Ureter (tissue), 1 donor: Measurements from ENCODE around the gene ERCC8. TPM values are rescaled to one million over a fixed set of nuclear protein-coding genes. Genes with fewer than 3 reads are reported as not detected.
"Not testable (repeated sequence)": the region's sequence is repeated elsewhere in the genome, so short reads cannot be mapped to it uniquely, and the experiment has no call there.

Experiments
- DNase-seq: peaks from one replicate; pipeline ENCODE4 v3.0.0-alpha.2; 2020; ENCODE audit warnings: low spot score
- total RNA-seq: library from RNA; stranded (reverse); gene quantifications from one replicate; pipeline ENCODE4 v1.2.4, GENCODE V29; 2023
- donor health status: DM: yes; HTN: yes; CAD: no.

Gene ERCC8
- total RNA-seq: 12.2 TPM

GRCh38 chr5:60944904-60945812 is at the start of gene ERCC8, which contains the start of gene NDUFAF2:
Gene ERCC8 (minus strand): TSS chr5:60945070. CDS start chr5:60945008, 62 bp downstream.
Gene NDUFAF2 (plus strand): TSS chr5:60945205. CDS start chr5:60945256, 51 bp downstream.
- peak; percentile 92 for DNase-seq

GRCh38 chr5:60993875-60994571 is 49.2 kb upstream of the ERCC8 start:
- no peak for DNase-seq

DNA sequence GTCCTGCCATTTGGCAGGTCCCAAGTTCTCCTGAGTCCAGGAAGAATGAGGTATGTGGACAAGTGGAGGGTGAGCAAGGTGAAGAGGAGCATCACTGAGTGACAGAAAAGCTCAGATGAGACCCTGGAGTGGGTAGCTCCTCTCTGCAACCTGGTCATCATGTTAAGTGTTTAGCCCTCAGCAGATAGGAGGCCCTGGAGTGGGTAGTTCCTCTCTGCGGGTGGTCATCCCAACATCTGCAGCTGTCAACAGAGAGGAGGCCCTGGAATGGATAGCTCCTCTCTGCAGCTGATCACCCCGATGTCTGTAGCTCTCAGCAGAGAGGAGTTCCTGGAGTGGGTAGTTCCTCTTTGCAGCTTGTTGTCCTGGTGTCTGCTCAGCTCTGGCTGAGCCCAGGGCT is 48.6 kb upstream of the ERCC8 start:
- DNase-seq: no peak

DNA sequence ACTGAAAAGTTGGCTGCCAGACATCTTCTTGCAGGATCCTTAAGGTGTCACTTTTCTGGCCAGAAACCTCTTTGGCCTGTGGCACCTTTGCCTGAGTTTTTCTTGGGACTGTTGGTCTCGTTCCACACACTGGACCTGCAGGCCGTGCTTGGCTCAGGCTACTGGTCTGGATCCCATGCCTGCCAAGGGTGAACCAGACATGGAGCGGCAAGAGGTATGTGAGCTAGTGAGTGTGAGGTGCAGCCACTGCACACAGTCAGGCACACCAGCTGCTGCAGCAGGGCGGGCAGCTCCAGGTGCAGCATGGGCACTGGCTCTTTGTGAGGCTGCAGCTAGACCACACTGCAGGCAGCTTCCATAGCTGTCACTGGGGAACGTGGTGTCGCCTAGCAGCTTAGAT is 48.0 kb upstream of the ERCC8 start:
- DNase-seq: no peak

DNA sequence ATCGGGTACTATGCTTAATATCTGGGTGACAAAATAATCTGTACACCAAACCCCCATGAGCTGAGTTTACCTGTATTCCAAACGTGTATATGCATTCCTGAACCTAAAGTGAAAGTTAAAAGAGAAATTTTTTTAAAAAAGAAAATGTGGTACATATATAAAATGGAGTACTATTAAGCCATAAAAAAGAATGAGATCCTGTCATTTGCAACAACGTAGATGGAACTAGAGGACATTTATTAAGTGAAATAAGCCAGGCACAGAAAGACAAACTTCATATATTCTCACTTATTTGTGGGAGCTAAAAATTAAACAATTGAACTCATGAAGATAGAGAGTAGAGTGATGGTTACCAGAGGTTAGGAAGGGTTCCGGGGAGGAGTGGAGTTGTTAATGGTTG is 44.9 kb upstream of the ERCC8 start:
- DNase-seq: no peak

DNA sequence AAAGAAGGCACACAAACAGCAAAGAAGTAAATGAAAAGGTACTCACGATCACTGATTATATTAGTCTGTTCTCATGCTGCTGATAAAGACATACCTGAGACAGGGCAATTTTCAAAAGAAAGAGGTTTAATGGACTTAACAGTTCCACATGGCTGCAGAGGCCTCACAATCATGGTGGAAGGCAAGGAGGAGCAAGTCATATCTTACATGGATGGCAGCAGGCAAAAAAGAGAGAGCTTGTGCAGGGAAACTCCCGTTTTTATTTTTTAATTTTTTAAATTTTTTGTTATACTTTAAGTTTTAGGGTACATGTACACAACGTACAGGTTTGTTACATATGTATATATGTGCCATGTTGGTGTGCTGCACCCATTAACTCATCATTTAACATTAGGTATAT is 37.3 kb upstream of the ERCC8 start:
- not testable (repeated sequence) for DNase-seq

DNA sequence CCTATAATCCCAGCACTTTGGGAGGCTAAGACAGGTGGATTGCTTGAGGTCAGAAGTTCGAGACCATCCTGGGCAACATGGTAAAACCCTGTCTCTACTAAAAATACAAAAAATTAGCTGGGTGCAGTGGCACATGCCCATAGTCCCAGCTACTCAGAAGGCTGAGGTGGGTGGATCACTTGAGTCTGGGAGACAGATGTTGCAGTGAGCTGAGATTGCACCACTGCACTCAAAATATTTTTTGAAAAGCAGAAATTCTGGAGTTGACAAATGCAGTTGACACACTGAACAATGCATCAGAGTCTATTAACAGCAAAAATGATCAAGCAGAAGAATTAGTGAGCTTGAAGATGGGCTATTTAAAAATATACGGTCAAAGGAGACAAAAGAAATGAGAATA is 35.6 kb upstream of the ERCC8 start:
- no peak for DNase-seq

DNA sequence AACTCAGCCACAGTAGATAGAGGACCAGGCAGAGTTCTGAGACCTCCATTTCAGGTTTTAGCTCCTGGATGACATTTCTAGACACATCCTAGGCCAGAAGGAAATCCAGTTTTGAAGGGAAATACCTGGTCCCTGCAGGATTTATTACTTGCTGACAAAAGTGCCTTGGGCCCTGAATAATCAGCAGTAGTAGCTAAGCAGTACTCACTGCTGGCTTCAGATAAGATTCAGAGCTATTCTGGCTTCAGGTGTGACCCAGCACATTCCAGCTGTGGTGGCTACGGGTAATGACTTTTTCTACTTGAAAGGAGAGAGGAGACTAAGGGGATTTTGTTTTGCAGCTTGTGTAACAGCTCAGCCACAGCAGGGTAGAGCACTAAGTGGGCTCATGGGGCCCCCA is 34.1 kb upstream of the ERCC8 start:
- DNase-seq: no peak

- DNase-seq: no peak
Observed at GRCh38 chr5:60977956-60978737, 33.3 kb upstream of the ERCC8 start.

DNA sequence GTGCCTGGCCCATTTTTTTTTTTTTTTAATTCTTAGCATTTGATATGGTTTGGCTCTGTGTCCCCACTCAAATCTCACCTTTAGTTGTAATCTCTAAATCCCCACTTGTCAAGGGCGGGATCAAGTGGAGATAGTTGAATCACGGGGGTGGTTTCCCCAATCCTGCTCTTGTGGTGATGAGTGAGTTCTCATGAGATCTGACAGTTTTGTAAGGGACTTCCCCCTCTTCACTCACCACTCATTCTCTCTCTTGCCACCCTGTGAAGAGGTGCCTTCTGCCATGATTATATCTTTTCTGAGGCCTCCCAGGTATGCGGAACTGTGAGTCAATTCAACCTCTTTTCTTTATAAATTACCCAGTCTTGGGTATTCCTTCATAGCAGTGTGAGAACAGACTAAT is 27.4 kb upstream of the ERCC8 start:
- DNase-seq: no peak

DNA sequence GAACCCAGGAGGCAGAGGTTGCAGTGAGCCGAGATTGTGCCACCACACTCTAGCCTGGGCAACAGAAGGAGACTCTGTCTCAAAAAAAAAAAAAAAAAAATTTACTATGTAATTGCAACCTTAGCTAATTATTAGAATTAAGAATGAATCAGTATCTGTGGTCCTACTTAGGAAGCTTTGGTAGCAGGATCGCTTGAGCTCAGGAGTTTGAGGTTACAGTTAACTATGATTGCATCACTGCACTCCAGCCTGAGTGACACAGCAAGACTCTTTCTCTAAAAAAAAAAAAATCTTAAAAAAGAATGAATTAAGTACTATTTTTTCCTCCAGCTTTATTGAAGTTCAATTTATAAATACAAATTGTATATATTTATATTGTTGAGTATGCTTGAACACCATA is 16.8 kb upstream of the ERCC8 start:
- no peak for DNase-seq

- DNase-seq: no peak
Observed at GRCh38 chr5:60960591-60960990, 15.7 kb upstream of the ERCC8 start.

DNA sequence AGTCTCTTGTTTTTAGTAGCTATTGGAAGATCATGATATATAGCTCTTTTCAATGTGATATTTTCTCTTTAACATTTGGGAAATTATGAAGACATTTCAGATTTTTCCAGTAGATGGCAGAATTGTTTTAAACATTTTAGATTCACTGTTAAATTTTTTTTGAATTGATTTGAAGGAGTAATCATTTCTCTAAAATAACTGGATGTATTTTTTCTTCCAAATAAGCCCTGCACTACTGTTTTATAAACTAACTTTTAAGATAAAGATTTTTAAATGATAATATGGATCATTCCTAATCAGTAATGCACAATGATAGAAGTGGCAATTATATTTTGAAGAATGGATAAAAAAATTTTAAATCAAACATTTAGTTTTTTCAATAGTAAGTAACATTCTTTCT is 14.3 kb upstream of the ERCC8 start:
- DNase-seq: no peak

- DNase-seq: no peak
Observed at GRCh38 chr5:60958712-60959111, 13.8 kb upstream of the ERCC8 start.

DNA sequence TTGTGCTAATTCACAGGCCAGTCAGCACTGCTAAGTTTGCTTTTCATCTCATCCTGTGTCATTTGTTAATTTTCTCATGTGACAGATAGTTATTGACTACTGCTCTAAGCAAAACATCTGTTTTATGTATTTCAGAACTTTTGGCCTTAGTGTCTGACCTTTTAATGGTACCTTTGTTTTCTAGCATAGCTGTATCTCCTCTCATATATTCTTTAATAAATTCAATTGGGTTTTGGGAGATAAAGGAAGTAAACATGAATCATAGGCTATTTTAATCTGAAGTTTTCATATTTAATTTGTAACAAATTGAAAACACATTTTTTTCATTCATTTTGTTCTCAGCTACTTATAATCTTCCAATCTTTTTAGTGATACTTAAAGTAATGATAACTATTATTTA is 13.2 kb upstream of the ERCC8 start:
- no peak for DNase-seq

GRCh38 chr5:60955239-60955638 is 10.4 kb upstream of the ERCC8 start:
- no peak for DNase-seq

GRCh38 chr5:60948738-60949137 is 3.9 kb upstream of the ERCC8 start:
- DNase-seq: no peak

GRCh38 chr5:60945813-60946187 is 930 bp upstream of the ERCC8 start:
- peak; percentile 47 for DNase-seq

- no peak for DNase-seq
Observed at GRCh38 chr5:60943624-60944023, 1.2 kb downstream of the ERCC8 start.

GRCh38 chr5:60929024-60929423 is 15.8 kb downstream of the ERCC8 start:
- DNase-seq: no peak

DNA sequence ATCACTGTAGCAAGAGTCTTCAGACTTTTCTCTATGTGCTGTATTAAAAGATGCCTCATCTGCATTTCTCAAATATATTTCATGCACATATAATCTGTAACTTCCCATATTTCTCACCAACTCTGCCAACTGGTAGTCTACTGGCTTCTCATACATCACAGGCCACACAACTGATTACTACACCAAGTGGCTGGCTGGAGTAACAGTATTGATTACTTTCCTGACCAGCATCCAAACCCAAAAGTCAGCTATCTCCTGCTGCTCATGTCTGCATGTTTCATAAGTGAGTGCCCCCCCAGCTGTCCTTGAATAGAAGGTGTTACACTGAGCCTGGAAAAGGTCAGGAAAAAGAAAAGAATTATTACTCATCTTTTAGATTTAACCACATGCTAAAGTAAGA is 17.4 kb downstream of the ERCC8 start:
- no peak for DNase-seq

GRCh38 chr5:60918466-60918865 is 26.4 kb downstream of the ERCC8 start:
- no peak for DNase-seq
